ENCODE results near the gene PRKCA.
A peak's percentile ranks its signal among the peaks of the same experiment; 100 is the strongest.

PRKCA gene

GRCh38 chr17:66814570-66814969 is 512.2 kb downstream of the PRKCA start:
- no peak for TF ChIP-seq CTCF (IDR thresholded peaks at IDR 0.05; ENCODE audit: low read depth, low read length)
- DNase-seq (ENCODE audit: extremely low read depth, low read depth) = no peak

GRCh38 chr17:66817750-66818149 is 515.3 kb downstream of the PRKCA start:
- no peak for TF ChIP-seq CTCF (IDR thresholded peaks at IDR 0.05; ENCODE audit: low read depth, low read length)
- no peak for DNase-seq (ENCODE audit: extremely low read depth, low read depth)

GRCh38 chr17:66819466-66819865 is 517.1 kb downstream of the PRKCA start:
- DNase-seq (ENCODE audit: extremely low read depth, low read depth) = no peak
- no peak for TF ChIP-seq CTCF (IDR thresholded peaks at IDR 0.05; ENCODE audit: low read depth, low read length)

- DNase-seq (ENCODE audit: extremely low read depth, low read depth) = no peak
- no peak for TF ChIP-seq CTCF (IDR thresholded peaks at IDR 0.05; ENCODE audit: low read depth, low read length)
Observed at GRCh38 chr17:66822009-66822408, 519.6 kb downstream of the PRKCA start.

GRCh38 chr17:66826856-66827255 is 524.4 kb downstream of the PRKCA start:
- no peak for DNase-seq (ENCODE audit: extremely low read depth, low read depth)
- no peak for TF ChIP-seq CTCF (IDR thresholded peaks at IDR 0.05; ENCODE audit: low read depth, low read length)

- DNase-seq (ENCODE audit: extremely low read depth, low read depth) = peak; percentile 22
Observed at GRCh38 chr17:66829386-66829864, 527.0 kb downstream of the PRKCA start.

GRCh38 chr17:66829883-66830282 is 527.5 kb downstream of the PRKCA start:
- no peak for TF ChIP-seq CTCF (IDR thresholded peaks at IDR 0.05; ENCODE audit: low read depth, low read length)
- DNase-seq (ENCODE audit: extremely low read depth, low read depth) = no peak

More at GRCh38 chr17:66829386-66829864, 527.0 kb downstream of the PRKCA start:
- TF ChIP-seq CTCF (IDR thresholded peaks at IDR 0.05; ENCODE audit: low read depth, low read length) = no peak

Measured in AG09319 (cell line).